CD4-positive, alpha-beta memory T cell (primary cell): Measurements from ENCODE around the gene RPL18A. TPM values are rescaled to one million over a fixed set of nuclear protein-coding genes. Genes with fewer than 3 reads are reported as not detected.

Source experiments
- CTCF ChIA-PET: fragments of 350-600 bp; sonication (Branson Sonifier 250); formaldehyde crosslinking; loops from one replicate; lab custom pipeline; 2021; ENCODE audit warnings: inconsistent platforms; ENCODE audit not compliant: partially characterized antibody; lab: Charles Lee
- POLR2A ChIA-PET: fragments of 350-600 bp; sonication (Branson Sonifier 250); formaldehyde crosslinking; loops from one replicate; lab custom pipeline; 2021; ENCODE audit not compliant: partially characterized antibody; lab: Charles Lee
- DNase-seq, 5 donors: peaks; one replicate each; pipeline versions ENCODE4 v3.0.0 to v3.0.0-alpha.2; 2020 to 2022; ENCODE audit warnings: mixed read lengths in 1 of 5
- H3K27ac ChIP-seq: one replicate; pipeline ENCODE4 v1.7.0; 2013; ENCODE audit warnings: low read depth, low read length
- H3K27me3 ChIP-seq: 2 replicates; pipeline ENCODE4 v1.7.0; 2013; ENCODE audit warnings: mild to moderate bottlenecking, low read length, moderate library complexity; ENCODE audit not compliant: insufficient read depth
- H3K36me3 ChIP-seq: 2 replicates; pipeline ENCODE4 v1.7.0; 2013; ENCODE audit warnings: mild to moderate bottlenecking, low read length, moderate library complexity; ENCODE audit not compliant: insufficient read depth
- H3K4me1 ChIP-seq: 2 replicates; pipeline ENCODE4 v1.7.0; 2013; ENCODE audit warnings: mild to moderate bottlenecking, low read length, moderate library complexity; ENCODE audit not compliant: insufficient read depth
- H3K4me3 ChIP-seq, 2 donors: one replicate each; pipeline ENCODE4 v1.7.0; 2013; ENCODE audit warnings: low read length in 2 of 2, mild to moderate bottlenecking in 1 of 2
- H3K9me3 ChIP-seq, 2 donors: one replicate each; pipeline ENCODE4 v1.7.0; 2013; ENCODE audit warnings: low read length in 2 of 2, control low read depth in 1 of 2; ENCODE audit not compliant: control insufficient read depth in 1 of 2
- H3K27ac Mint-ChIP-seq, 7 donors: one replicate each; pipeline ENCODE4 v1.8.0; 2020 to 2021; ENCODE audit warnings: mixed read lengths in 7 of 7, mild to moderate bottlenecking in 6 of 7, inconsistent platforms in 3 of 7, moderate library complexity in 3 of 7
- H3K27me3 Mint-ChIP-seq, 2 donors: one replicate each; pipeline ENCODE4 v1.8.0; 2020 to 2021; ENCODE audit warnings: mixed read lengths in 2 of 2
- H3K36me3 Mint-ChIP-seq, 2 donors: one replicate each; pipeline ENCODE4 v1.8.0; 2020 to 2021; ENCODE audit warnings: mixed read lengths in 2 of 2, inconsistent platforms in 1 of 2, mild to moderate bottlenecking in 1 of 2
- H3K4me1 Mint-ChIP-seq, 4 donors: one replicate each; pipeline ENCODE4 v1.8.0; 2020 to 2021; ENCODE audit warnings: mixed read lengths in 4 of 4, mild to moderate bottlenecking in 1 of 4
- H3K4me3 Mint-ChIP-seq, 8 donors: one replicate each; pipeline ENCODE4 v1.8.0; 2020 to 2021; ENCODE audit warnings: mixed read lengths in 8 of 8, mild to moderate bottlenecking in 7 of 8, moderate library complexity in 6 of 8, inconsistent platforms in 3 of 8
- H3K9me3 Mint-ChIP-seq, 8 donors: one replicate each; pipeline ENCODE4 v1.8.0; 2020 to 2021; ENCODE audit warnings: mixed read lengths in 8 of 8, mild to moderate bottlenecking in 5 of 8, inconsistent platforms in 3 of 8, moderate library complexity in 1 of 8
- intact Hi-C: fragments of 100-400 bp; cut with micrococcal nuclease; formaldehyde crosslinking; loops from one replicate; pipeline ENCODE4 v1.15.1; 2023
- polyA plus RNA-seq, 2 donors: library from polyadenylated mRNA; unstranded; fragments of 300-500 nt; fragmentation: Illumina TruSeq; gene quantifications; one replicate each; pipeline ENCODE4 v1.2.3, GENCODE V29; 2021
- total RNA-seq, 2 experiments: library from RNA; stranded (reverse); gene quantifications; one replicate each; pipeline ENCODE4 v1.2.3, GENCODE V29; 2021

Gene RPL18A
- total and polyA plus RNA-seq, 4 experiments from 2014 or later = 3,084 to 4,119 (median 3,151) TPM

DNA sequence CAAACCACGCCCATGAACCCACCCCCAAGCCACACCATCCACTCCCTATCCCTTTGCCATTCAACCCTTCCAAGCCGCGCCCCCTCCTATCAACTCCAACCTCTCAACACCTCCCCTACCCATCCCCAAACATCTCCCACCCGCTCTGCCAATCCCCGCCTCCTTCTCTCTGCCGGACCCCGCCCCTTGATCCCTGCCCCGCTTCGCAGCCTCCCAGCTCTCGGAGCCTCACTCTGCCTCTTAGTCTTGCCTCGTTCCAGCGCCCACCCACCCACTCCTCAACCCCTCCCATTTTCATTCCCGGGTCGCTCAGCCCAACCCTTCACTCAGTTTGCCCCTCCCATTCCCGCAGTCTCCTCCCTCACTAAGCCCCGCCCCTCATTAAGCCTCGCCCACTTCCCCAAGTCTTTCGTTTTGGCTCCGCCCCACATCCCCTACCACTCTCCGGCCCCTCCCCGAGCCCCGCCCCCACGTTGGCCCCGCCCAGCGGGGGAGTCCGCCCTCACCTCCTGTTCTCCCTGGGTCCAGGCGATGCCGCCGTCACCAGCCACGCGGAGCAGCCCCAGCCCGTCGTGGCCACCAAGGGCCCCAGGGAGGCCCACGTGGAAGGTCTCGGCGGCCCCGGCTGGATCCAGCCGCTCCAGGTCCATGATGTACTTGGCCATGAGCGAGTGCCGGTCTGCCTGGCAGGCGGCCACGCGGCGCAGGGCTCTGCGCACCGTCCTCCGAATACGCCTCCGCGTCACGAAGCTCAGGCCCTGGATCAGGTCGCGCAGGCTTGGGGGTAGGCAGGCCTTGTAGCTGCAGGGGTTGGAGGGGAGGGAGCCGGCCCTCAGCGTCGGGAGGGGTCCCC lies 17.7 kb upstream of the RPL18A start:
- intact Hi-C loops = no loop called here
- H3K27me3 Mint-ChIP-seq = no peaks in the 10 kb centered on the region
- Histone ChIP-seq H3K4me1 (peaks cover 43% of the 10 kb centered on the region), H3K36me3 (peaks cover 62% of the 10 kb centered on the region), H3K4me3 (no peak overlapping the region), H3K27me3 (no peaks in the 10 kb centered on the region), H3K9me3 (no peaks in the 10 kb centered on the region), H3K27ac (no peak overlapping the region)
- CTCF ChIA-PET = interaction anchor here (1.0 kb wide), 1 partner anchor 13 kb away, joined by 4 read pairs; no protein-coding TSS in a partner anchor
- H3K27ac Mint-ChIP-seq = peak overlapping the region in 2 of 7 donors; percentile 24 to 75
- DNase-seq = peak in 2 of 5 donors; percentile 27 to 43
- POLR2A ChIA-PET = interaction anchor here (1.0 to 1.7 kb wide), 2 partner anchors 17 to 122 kb away, joined by 3 to 6 read pairs; partner anchors contain the start of genes MAP1S and RPL18A
- peaks cover 34 to 54% of the 10 kb centered on the region in 2 donors for H3K36me3 Mint-ChIP-seq
- H3K4me3 Mint-ChIP-seq = no peak overlapping the region
- H3K4me1 Mint-ChIP-seq = peaks cover 14 to 43% (median 33%) of the 10 kb centered on the region in 4 donors
- H3K9me3 Mint-ChIP-seq = no peaks in the 10 kb centered on the region

DNA sequence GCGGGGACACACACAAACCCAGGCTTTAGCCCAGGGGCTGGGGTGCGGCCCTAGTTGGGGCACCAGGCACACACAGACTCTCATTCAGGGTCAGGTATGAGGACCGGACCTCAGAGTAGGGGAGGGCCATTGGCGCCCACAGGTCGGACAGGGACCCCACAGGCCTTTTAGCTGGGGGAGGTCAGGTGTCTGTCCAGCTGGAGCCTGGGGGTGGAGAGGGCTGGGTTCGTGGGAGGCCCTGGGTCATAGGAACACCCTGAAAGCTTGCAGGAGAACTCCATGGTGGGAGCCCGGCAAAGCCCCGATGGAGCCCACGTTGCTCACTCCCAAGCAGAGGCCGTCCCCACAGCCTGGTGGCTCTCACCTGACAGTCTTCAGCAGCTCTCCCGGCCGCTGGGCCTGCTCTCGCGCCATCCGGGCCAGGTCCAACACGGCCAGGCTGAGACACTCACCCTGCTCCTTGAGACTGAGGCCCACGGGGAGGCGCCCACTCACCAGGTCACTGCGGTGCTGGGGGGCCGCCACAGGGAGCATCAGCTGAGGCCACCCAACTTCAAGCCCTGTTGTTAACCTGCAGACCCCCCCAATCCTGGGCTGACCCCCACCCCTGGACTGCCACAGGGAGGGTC lies 16.9 kb upstream of the RPL18A start:
- no peak overlapping the region for H3K4me3 Mint-ChIP-seq

DNA sequence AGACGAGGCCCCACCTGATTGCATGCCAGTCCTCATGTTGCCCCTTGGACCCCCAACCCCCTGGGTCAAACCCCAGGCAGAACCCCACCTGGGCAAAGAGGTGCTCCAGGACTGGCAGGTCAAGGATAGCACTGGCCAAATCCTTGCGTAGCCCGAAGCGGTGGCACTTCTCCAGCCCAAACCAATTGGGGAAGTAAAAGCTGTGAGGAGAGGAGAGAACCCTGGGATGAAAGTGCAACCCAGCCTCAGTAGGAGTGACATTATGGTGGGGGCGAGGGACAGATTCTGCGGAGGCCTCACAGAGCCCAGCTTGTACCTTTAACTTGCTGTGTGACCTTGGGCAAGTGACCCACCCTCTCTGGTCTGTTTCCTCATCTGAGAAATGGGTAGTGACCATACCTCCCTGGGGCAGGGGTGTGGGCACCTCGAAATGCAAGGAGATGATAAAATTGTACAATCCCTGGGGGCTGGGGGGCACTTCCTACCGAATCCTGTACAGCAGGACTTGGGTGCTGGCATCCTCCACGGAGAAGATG lies 16.4 kb upstream of the RPL18A start:
- ChIA-PET POLR2A (interaction anchor here (0.6 to 1.7 kb wide), 6 partner anchors 10 to 124 kb away, joined by 3 to 6 read pairs (median 3); partner anchors contain the start of genes MAP1S and RPL18A), CTCF (interaction anchor here (1.0 to 1.2 kb wide), 3 partner anchors 11 to 40 kb away, joined by 3 to 4 read pairs (median 3); partner anchors contain the start of gene RPL18A)
- no peaks in the 10 kb centered on the region for H3K27me3 ChIP-seq
- H3K4me3 Mint-ChIP-seq = peak overlapping the region in 4 of 8 donors; percentile 42 to 61 (median 50)
- H3K36me3 ChIP-seq = peaks cover 53% of the 10 kb centered on the region
- H3K27ac ChIP-seq = no peak overlapping the region
- H3K4me1 Mint-ChIP-seq = peaks cover 17 to 56% (median 36%) of the 10 kb centered on the region in 4 donors
- DNase-seq = no peak
- peaks cover 48% of the 10 kb centered on the region for H3K4me1 ChIP-seq
- H3K9me3 Mint-ChIP-seq = no peaks in the 10 kb centered on the region
- H3K9me3 ChIP-seq = no peaks in the 10 kb centered on the region
- peak overlapping the region in 5 of 7 donors; percentile 37 to 97 (median 78) for H3K27ac Mint-ChIP-seq
- H3K27me3 Mint-ChIP-seq = no peaks in the 10 kb centered on the region
- H3K4me3 ChIP-seq = no peak overlapping the region
- intact Hi-C loops = no loop called here
- H3K36me3 Mint-ChIP-seq = peaks cover 26 to 44% of the 10 kb centered on the region in 2 donors

More for the DNA sequence above, 16.9 kb upstream of the RPL18A start:
- Histone ChIP-seq H3K27me3 (no peaks in the 10 kb centered on the region), H3K36me3 (peaks cover 59% of the 10 kb centered on the region), H3K9me3 (no peaks in the 10 kb centered on the region), H3K4me1 (peaks cover 43% of the 10 kb centered on the region), H3K27ac (no peak overlapping the region), H3K4me3 (no peak overlapping the region)
- CTCF ChIA-PET = interaction anchor here (1.0 to 1.2 kb wide), 3 partner anchors 12 to 39 kb away, joined by 3 to 4 read pairs (median 3); partner anchors contain the start of gene RPL18A
- POLR2A ChIA-PET = interaction anchor here (0.6 to 1.7 kb wide), 6 partner anchors 10 to 123 kb away, joined by 3 to 6 read pairs (median 3); partner anchors contain the start of genes MAP1S and RPL18A
- H3K27ac Mint-ChIP-seq = peak overlapping the region in 2 of 7 donors; percentile 42 to 46
- H3K4me1 Mint-ChIP-seq = peaks cover 14 to 50% (median 33%) of the 10 kb centered on the region in 4 donors
- DNase-seq = no peak
- H3K36me3 Mint-ChIP-seq = peaks cover 32 to 49% of the 10 kb centered on the region in 2 donors
- H3K9me3 Mint-ChIP-seq = no peaks in the 10 kb centered on the region
- intact Hi-C loops = no loop called here
- no peaks in the 10 kb centered on the region for H3K27me3 Mint-ChIP-seq

DNA sequence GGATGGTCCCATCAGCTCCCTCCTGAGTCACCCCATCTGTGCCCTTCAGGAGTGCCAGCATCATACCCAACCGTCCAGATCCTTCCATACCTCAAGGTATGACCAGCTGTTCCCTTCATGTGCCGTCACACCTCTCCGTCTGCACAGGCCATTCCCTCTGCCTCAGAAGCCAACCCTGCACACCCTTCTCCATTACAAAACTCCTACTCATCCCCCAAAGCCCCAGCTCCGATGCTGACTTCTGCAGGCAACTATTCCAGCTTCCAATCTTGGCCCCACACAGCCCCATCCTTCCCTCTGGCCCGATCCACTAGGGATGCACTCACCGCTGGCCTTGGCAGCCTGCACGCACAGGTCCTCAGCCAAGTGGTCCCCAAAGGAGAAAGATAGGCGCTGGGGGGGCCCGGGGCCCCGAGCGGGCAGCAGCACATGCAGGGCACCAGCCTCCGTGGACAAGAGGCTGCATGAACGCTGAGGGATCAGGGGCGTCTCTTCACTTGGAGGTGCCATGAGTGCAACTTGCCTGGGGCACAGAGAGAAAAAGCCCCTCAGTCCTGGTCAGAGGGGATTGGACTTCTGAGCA lies 15.7 kb upstream of the RPL18A start:
- intact Hi-C loops = no loop called here
- H3K4me1 ChIP-seq = peaks cover 55% of the 10 kb centered on the region
- Mint-ChIP-seq H3K27me3 (no peaks in the 10 kb centered on the region), H3K4me3 (peak overlapping the region in 7 of 8 donors; percentile 5 to 94 (median 61)), H3K4me1 (peaks cover 22 to 60% (median 42%) of the 10 kb centered on the region in 4 donors), H3K27ac (peak overlapping the region; percentile 46 to 97 (median 78)), H3K9me3 (no peaks in the 10 kb centered on the region), H3K36me3 (peaks cover 22 to 40% of the 10 kb centered on the region in 2 donors)
- CTCF ChIA-PET = interaction anchor here (1.2 kb wide), 1 partner anchor 41 kb away, joined by 3 read pairs; no protein-coding TSS in a partner anchor
- peak overlapping the region; percentile 28 for H3K27ac ChIP-seq
- no peaks in the 10 kb centered on the region for H3K27me3 ChIP-seq
- H3K9me3 ChIP-seq = no peaks in the 10 kb centered on the region
- H3K4me3 ChIP-seq = no peak overlapping the region
- POLR2A ChIA-PET = interaction anchor here (0.9 to 1.7 kb wide), 4 partner anchors 9 to 15 kb away, joined by 3 to 6 read pairs (median 4); partner anchors contain the start of gene RPL18A
- no peak for DNase-seq
- peaks cover 49% of the 10 kb centered on the region for H3K36me3 ChIP-seq

DNA sequence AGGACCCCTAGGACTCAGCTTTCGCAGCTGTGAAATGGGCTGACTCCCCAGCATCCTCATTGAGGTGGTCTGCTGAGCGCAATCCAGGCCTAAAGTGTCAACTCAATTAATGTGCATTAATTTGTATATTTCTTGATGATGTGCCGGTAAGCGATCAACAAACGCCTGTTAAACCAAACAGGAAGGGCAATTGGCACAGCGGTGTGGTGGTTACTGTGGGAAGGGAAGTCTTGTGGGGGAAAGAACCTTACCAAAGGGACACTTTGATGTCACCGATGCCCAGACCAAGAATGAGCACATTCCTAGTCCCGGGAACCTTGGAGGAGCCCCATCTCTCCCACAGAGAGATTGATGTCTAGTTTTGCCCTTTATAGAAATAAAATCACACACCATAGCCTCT lies 13.6 kb upstream of the RPL18A start:
- H3K36me3 Mint-ChIP-seq = peaks cover 10 to 25% of the 10 kb centered on the region in 2 donors
- Histone ChIP-seq H3K27me3 (no peaks in the 10 kb centered on the region), H3K4me1 (peaks cover 75% of the 10 kb centered on the region), H3K36me3 (peaks cover 29% of the 10 kb centered on the region), H3K9me3 (no peaks in the 10 kb centered on the region), H3K27ac (peak overlapping the region; percentile 91), H3K4me3 (peak overlapping the region; percentile 47 to 76)
- CTCF ChIA-PET = interaction anchor here (1.3 to 4.9 kb wide), 5 partner anchors 9 to 87 kb away, joined by 3 to 23 read pairs (median 5); partner anchors contain the start of gene CCDC124
- peak overlapping the region; percentile 95 to 98 (median 97) for H3K27ac Mint-ChIP-seq
- peak overlapping the region; percentile 91 to 98 (median 94) for H3K4me3 Mint-ChIP-seq
- intact Hi-C loops = no loop called here
- H3K27me3 Mint-ChIP-seq = no peaks in the 10 kb centered on the region
- H3K4me1 Mint-ChIP-seq = peaks cover 33 to 72% (median 52%) of the 10 kb centered on the region in 4 donors
- H3K9me3 Mint-ChIP-seq = no peaks in the 10 kb centered on the region
- POLR2A ChIA-PET = interaction anchor here (1.1 to 7.1 kb wide), 7 partner anchors 13 to 155 kb away, joined by 3 to 60 read pairs (median 8); partner anchors contain the start of genes FCHO1 and RPL18A
- DNase-seq = peak; percentile 48 to 80 (median 53)
